NOMO-1 treated with dmso at 0.1 percent for 144 hours (cell line): ENCODE measurements around the gene FMN1.

Experiments used
- DNase-seq: peaks from one replicate; lab custom pipeline; 2025; ENCODE audit not compliant: unreplicated experiment; lab: John Stamatoyannopoulos, UW

FMN1 gene

GRCh38 chr15:32944431-32944830 lies 250.1 kb downstream of the FMN1 start:
- no peak for DNase-seq

GRCh38 chr15:32943711-32944110 lies 250.8 kb downstream of the FMN1 start:
- DNase-seq: no peak

DNA sequence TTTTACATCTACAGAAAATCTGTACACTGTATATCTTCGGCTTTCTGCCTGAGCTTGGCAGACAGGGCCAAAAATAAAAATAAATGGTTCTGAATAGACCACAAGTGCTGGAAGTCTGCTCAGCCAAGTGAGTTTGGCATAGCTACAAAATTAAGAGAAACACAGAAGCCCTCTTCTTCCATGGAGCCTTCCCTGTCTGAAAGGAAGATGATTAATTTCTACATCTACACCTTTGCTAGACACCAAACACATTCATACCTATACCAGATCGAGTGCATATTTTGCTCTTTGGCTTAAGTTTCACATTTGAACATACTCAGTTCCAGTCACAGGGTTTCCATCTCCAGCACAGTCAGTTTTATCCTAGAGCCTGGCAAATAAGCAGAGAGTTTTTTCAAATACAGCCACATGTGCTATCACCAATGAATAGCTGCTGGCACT lies 252.1 kb downstream of the FMN1 start:
- no peak for DNase-seq

- DNase-seq: no peak
Observed at GRCh38 chr15:32941823-32942222, 252.7 kb downstream of the FMN1 start.

DNA sequence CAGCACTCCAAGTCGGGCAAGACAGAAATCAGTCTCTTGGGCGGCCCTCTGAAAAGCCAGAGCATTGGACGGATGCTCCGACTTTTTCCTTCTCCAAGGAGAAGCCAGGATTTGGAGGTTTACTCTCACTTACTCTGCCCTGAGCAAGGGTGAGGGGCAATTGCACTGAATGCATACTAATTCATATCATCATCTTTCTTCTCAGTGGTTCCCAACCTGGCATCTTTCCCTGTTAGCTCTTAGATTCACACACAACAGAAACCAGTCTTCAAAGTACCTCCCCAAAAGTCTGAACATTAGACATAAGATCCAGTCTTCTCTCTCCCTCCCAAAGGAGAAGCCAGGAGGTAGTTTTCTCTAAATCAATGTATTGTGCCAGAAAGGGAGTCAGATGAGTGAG lies 257.5 kb downstream of the FMN1 start:
- DNase-seq: no peak

- DNase-seq: no peak
Observed at GRCh38 chr15:32936283-32936918, 258.1 kb downstream of the FMN1 start.

GRCh38 chr15:32935139-32935538 lies 259.4 kb downstream of the FMN1 start:
- DNase-seq: no peak

DNA sequence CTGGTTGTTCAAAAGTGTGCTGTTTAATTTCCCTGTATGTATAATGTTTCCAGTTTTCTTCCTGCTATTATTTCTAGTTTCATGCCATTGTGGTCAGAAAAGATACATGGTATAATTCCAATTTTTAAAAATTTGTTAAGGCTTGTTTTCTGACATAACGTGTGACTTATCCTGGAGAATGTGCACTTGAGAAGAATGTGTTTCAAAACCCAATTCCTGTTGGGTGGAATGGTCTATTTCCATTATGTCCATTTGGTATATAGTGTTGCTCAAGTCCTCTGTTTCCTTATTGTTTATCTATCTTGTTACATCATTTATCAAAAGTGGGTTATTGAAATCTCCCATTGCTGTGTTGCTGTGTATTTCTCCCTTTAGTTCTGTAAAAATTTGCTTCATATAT lies 261.3 kb downstream of the FMN1 start:
- DNase-seq: no peak

DNA sequence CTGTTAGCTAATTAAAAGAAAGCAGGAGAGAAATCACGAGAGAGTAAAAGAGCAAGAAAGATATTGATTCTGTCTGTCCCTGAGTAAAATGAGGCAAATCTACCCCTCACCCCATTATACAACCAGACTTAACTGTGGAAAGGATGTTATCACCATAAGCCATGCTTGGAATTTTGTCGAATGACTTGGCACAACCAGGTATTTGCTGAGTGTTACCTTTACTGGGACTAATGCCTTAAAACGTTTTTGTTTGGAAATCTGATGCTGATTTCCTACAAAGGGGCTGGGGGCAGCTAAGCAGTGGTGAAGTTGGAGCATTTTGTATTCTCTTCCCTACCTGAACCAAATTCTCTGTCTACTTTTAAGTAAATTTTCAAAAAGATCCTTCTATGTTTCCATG lies 265.6 kb downstream of the FMN1 start:
- no peak for DNase-seq

GRCh38 chr15:32927124-32927523 lies 267.4 kb downstream of the FMN1 start:
- no peak for DNase-seq

DNA sequence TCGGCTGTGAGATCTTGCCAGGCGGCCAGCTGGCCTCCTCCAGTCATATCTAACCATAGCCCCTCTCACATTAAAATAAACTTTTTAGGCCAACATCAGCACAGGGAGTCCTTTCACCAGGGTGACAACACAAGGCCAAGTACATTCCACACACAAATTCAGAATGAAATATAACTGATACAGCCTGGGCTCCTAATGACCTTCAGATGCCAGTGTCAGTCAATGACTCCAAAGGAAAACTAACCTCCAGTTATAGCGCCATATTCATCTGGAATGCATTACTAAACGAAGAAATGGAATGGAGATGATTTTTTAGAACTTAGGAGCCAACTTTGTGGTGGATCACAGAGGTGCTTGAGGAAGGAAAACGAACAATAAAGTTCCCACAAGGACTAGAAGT lies 271.3 kb downstream of the FMN1 start:
- no peak for DNase-seq

GRCh38 chr15:32922541-32922940 lies 272.0 kb downstream of the FMN1 start:
- no peak for DNase-seq

GRCh38 chr15:32919749-32920414 lies 274.6 kb downstream of the FMN1 start:
- DNase-seq: no peak

DNA sequence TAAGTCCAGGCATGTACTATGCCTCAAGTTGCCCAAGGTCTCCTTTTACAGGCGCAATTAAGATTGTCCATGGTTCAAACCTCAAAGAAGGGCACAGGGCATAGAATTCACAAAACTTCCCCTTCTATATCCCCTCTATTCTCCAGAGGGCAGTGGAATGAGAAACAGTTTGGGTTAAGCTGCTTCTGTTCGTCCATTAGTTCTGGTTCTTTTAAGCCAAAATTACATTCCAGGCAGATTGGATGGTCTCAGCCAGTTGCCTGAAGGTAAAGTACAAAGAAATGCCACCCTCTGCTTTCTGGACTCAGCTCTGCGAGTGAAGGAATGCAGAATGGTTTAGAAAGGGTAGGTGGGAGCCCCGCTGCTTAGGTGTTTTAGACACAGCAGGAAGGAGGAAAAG lies 276.0 kb downstream of the FMN1 start:
- DNase-seq: no peak

DNA sequence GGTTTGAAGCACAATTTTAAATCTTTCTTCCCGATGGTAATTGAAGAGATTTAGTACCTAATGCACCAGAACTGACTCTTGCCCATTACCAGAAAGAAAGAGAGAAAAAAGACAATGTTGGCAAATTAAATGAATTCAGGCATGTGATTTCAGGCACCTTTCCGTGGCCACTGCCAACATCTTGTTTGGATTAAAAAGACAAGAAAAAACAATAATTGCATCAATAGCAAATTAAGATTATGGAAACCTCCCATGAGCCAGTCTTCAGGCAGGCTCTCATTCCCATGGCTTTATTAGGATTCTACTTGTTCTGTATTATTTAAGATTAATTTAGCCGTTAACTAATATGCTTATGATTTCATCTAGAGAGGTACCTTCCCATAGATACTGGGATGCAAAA lies 283.7 kb downstream of the FMN1 start:
- no peak for DNase-seq

DNA sequence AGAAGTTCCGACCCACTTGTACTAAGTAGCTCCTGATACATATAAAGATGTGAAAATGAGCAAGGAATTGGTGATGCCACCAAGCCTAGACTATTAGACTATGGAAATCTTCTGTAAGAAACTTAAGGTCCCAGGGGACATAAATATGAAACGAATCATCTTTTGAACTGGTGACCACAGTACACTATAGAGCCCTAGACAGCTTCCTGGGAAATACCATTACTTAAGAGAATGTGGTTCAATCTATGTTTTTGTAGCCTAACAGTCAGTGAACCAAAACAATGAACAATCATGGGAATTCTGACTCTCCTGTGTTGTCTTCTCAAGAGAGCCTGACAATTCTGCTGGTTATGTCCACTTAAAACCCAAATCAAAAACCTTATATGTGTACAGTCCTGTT lies 285.1 kb downstream of the FMN1 start:
- no peak for DNase-seq

DNA sequence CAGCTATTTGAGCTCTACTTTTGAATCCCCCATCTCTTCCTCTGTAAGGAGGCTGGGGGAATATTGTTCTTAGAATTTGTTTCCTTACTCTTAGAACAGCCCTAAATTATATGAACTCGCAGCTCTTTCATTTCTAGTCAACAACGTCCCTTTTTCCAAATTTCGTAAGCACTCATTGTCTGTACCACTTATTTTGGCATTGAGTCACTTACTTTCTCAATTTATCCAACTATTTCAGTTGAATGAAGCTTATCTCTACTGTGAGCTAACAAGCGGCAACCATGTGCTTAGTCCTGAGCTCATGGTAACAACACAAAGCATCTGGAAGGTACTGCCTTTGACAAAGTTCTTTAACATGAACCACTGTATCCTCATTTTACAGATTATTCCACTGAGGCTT lies 285.6 kb downstream of the FMN1 start:
- DNase-seq: peak; percentile 6

GRCh38 chr15:32908135-32908801 lies 286.2 kb downstream of the FMN1 start:
- DNase-seq: peak; percentile 87

DNA sequence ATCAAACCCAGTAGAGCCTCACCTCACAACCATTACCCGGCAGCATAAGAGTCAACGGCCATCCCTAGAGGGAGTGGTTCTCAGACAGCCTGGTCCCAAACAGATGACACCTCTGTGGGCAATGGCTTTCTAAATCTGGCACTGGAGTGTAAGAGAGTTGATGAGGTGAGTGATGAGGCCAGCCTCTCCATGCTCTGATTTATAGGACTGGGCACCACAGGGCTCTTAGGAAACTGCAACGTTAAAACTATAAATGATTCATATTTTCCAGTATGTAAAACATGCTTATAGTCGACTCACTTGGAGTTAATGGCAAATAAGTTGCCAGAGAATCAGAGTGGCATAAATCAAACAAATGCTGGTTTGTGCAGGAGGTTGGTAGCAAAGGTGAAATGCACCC lies 289.0 kb downstream of the FMN1 start:
- no peak for DNase-seq

DNA sequence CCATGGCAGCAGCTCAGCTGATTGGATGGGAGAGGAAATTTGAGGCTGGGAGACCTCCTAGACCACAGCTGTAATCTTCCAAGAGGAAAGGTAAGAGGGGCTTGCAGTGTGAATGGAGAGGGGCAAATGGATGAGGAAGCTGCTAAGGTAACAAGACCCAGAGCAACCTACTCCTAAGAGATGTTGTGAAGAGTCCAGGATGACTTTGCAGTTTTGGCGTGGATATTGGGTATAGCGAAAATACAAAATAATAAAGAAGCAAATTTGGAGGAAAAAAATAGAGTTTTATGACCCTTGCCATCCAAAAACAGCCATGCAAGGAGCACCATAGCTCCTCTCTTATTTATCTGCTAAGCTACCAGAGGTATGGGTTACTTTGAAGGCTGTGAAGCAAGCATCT lies 290.1 kb downstream of the FMN1 start:
- no peak for DNase-seq

DNA sequence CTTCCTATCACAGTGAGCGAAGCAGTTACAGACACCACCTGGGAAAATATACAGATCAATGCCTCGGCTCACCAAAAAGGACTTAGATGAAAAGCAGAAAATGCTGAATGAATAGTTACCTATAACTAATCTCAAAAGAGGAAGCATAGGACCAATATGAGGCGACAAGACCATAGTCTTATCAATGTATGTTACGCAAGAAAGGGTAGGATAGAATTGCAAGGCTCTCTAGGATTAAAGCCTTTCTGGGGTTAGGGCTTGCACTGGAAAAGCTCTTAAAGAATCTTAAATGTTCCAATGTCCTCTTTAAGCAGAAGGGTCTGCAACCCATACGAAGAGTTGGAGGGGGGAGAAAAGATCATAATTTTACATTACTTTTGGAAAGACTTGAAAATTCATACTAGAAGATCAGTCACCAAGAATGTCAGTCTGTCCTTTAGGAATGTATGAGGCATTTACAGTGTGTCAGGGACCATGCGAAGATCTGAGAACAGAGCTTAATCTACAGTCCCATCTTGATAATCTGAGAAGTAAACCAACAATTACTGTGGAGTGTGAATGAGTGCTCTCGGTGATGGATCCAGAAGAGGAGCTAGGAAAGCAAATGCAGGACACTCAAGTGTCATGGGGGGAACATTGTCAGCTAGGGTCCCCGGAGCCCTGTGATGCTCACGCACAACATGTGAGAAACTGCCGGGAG lies 290.8 kb downstream of the FMN1 start:
- DNase-seq: no peak

GRCh38 chr15:32901995-32902394 lies 292.5 kb downstream of the FMN1 start:
- DNase-seq: no peak
